Stimulated activated CD4-positive, alpha-beta T cell treated with anti-CD3 and anti-CD28 coated beads, Interleukin-4, amount 100 ng/mL, for 4 hours (primary cell): Measurements from ENCODE around the gene INSL3.
"Not testable (repeated sequence)": the region's sequence is repeated elsewhere in the genome, so short reads cannot be mapped to it uniquely, and the experiment has no call there.

Source experiments
- DNase-seq, 2 experiments: peaks; one replicate each; pipeline ENCODE4 v3.0.0-alpha.2; 2020

Gene INSL3

GRCh38 chr19:17778968-17779929, 42.1 kb downstream of the INSL3 start:
- DNase-seq: no peak

GRCh38 chr19:17778251-17778967, 42.9 kb downstream of the INSL3 start:
- peak in 1 of 2 experiments; percentile 44 for DNase-seq

DNA sequence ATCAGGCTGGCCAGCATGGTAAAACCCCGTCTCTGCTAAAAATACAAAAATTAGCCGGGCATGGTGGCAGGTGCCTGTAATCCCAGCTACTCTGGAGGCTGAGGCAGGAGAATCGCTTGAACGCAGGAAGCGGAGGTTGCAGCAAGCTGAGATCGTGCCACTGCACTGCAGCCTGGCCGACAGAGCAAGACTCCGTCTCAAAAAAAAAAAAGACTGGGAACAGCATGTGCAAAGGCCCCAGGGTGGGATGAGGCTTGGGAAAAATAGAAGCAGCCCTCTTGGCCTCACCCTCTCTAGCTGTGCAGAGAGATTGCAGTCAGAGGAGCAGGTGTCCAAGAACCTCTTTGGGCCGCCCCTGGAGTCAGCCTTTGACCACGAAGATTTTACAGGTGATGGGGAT, 43.5 kb downstream of the INSL3 start:
- not testable (repeated sequence) for DNase-seq

DNA sequence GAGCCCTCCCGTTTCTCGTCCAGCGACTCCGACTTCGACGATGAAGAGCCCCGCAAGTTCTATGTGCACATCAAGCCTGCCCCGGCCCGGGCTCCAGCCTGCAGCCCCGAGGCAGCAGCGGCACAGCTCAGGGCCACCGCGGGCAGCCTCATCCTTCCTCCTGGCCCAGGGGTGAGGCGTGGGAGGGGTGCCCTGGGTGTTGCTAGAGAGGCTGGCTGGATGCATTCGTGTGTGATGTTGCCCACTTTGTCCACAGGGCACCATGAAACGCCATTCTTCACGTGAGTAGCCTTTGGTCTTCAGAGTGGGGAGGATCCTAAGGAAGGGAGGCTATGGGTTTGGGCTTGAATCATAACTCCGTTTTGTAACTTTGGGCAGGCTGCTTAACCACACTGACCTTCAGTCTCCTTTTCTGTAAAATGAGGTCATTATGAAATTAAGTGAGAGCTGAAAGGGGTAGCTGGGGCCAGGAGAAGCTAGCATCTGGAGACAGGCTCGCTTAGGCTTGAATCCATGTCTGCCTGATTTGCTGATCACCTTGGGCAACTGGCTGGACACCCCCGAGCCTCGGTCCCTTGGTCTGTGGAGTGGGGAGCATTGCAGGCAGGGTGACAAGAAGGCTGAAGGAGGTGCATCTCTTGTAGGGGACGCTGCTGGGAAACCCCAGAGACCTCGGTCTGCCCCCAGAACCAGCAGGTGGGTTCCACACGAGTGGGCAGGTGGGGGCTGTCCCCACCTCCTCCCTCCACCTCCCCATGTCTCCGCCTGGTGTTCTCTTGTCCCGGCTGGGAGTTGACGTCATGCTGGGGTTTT, 45.1 kb downstream of the INSL3 start:
- no peak for DNase-seq

GRCh38 chr19:17775245-17775927, 45.9 kb downstream of the INSL3 start:
- DNase-seq: peak in 1 of 2 experiments; percentile 26

DNA sequence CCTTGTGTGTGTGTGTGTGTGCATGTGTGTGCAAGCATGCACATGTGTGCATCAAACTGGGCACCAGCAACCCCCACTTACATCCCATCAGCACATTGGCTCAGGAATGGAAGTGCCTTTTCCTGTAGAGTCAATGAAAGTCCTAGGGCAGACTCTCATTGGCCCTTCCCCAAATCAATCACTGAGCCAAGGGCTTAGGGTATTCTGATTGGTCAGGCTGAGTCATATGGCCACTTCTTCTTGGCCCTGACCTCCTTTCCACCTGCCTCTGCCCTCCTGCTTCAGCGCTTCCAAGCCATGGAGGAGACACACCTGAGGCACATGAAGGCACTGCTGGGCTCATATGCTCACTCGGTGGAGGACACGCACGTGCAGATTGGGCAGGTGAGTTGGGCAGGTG, 49.1 kb downstream of the INSL3 start:
- no peak for DNase-seq

DNA sequence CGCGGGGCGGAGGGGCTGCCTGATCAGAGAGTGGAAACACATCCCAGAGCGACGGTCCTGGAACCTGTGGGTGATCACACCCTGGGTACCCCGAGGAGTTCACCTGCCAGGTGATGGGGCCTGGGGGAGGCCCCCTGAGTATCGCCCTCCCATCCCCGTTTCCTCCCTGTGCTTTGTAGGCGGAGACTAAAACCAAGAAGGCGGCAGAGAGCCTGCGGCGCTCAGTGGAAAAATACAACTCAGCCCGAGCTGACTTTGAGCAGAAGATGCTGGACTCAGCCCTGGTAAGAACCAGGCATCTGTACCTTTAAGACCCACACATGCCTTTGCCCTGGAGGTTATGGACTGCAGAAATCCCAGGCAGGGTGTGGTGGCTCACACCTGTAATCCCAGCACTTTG, 50.7 kb downstream of the INSL3 start:
- no peak for DNase-seq

GRCh38 chr19:17767559-17767958, 53.8 kb downstream of the INSL3 start:
- DNase-seq: no peak

GRCh38 chr19:17766543-17767131, 54.7 kb downstream of the INSL3 start:
- DNase-seq: no peak
